Measurements from ENCODE around the gene LVRN. TPM values are rescaled to one million over a fixed set of nuclear protein-coding genes. Genes with fewer than 3 reads are reported as not detected.

The LVRN gene
- total and polyA plus RNA-seq, 5 donors: 0.14 to 1.3 (median 0.25) TPM

DNA sequence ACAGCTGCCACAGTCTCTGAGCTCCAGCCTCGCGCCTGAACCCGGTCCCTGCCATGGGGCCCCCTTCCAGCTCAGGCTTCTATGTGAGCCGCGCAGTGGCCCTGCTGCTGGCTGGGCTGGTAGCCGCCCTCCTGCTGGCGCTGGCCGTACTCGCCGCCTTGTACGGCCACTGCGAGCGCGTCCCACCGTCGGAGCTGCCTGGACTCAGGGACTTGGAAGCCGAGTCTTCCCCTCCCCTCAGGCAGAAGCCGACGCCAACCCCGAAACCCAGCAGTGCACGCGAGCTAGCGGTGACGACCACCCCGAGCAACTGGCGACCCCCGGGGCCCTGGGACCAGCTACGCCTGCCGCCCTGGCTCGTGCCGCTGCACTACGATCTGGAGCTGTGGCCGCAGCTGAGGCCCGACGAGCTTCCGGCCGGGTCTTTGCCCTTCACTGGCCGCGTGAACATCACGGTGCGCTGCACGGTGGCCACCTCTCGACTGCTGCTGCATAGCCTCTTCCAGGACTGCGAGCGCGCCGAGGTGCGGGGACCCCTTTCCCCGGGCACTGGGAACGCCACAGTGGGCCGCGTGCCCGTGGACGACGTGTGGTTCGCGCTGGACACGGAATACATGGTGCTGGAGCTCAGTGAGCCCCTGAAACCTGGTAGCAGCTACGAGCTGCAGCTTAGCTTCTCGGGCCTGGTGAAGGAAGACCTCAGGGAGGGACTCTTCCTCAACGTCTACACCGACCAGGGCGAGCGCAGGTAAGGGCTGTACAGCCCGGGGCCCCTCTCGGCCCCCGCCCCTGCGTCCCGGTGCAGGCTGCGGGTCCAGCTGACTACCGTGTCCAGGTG lies 509 bp downstream of the LVRN start:
- H3K4me3 ChIP-seq (ENCODE audit: low read length): peak overlapping the region; percentile 26
- DNase-seq: peak; percentile 44 to 76 (median 69)
- 3% methylated on average over 71 of the region's 71 CpGs for whole genome bisulfite sequencing

DNA sequence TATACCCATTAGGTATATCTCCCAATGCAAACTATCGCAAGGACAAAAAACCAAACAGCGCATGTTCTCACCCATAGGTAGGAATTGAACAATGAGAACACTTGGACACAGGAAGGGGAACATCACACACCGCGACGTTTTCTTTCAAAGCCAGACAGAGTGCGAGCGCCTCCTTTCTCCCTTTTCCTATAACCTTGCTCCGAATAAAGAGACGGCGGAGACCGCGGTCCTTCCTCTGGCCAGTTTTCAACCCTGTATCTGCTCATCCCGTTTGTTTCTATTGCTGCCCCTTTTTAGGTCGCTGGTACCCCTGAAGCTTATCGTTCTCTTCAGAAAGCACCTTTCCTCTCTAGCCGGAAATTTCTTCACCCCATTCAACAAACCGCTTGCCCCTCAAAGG lies 1.3 kb downstream of the LVRN start:
- no peak overlapping the region for H3K27ac ChIP-seq (ENCODE audit: low read length)
- no peaks in the 10 kb centered on the region for H3K9me3 ChIP-seq (ENCODE audit: control insufficient read depth, low read length)
- H3K4me1 ChIP-seq (ENCODE audit: control insufficient read depth, insufficient read depth, low read length): no peaks in the 10 kb centered on the region
- H3K4me3 ChIP-seq (ENCODE audit: low read length): no peak overlapping the region
- 28% methylated on average over 17 of the region's 17 CpGs for WGBS
- DNase-seq: no peak
- ATAC-seq: no peak
- no peaks in the 10 kb centered on the region for H3K27me3 ChIP-seq (ENCODE audit: control insufficient read depth, insufficient read depth)
- intact Hi-C loops (cut with DNase I): no loop called here

More for the DNA sequence above, 509 bp downstream of the LVRN start:
- intact Hi-C loops (cut with DNase I): no loop called here
- no peaks in the 10 kb centered on the region for H3K4me1 ChIP-seq (ENCODE audit: control insufficient read depth, insufficient read depth, low read length)
- no peak overlapping the region for H3K27ac ChIP-seq (ENCODE audit: low read length)
- no peaks in the 10 kb centered on the region for H3K27me3 ChIP-seq (ENCODE audit: control insufficient read depth, insufficient read depth)
- H3K9me3 ChIP-seq (ENCODE audit: control insufficient read depth, low read length): no peaks in the 10 kb centered on the region
- ATAC-seq: peak; percentile 81 to 83

GRCh38 chr5:115968770-115969169 lies 6.5 kb downstream of the LVRN start:
- no peak for DNase-seq
- intact Hi-C loops (cut with DNase I): no loop called here
- Histone ChIP-seq H3K9me3 (ENCODE audit: control insufficient read depth, low read length) (no peaks in the 10 kb centered on the region), H3K27me3 (ENCODE audit: control insufficient read depth, insufficient read depth) (no peaks in the 10 kb centered on the region), H3K4me3 (ENCODE audit: low read length) (no peak overlapping the region), H3K4me1 (ENCODE audit: control insufficient read depth, insufficient read depth, low read length) (no peaks in the 10 kb centered on the region), H3K27ac (ENCODE audit: low read length) (no peak overlapping the region)
- WGBS: 86% methylated on average over 2 of the region's 2 CpGs
- ATAC-seq: no peak

DNA sequence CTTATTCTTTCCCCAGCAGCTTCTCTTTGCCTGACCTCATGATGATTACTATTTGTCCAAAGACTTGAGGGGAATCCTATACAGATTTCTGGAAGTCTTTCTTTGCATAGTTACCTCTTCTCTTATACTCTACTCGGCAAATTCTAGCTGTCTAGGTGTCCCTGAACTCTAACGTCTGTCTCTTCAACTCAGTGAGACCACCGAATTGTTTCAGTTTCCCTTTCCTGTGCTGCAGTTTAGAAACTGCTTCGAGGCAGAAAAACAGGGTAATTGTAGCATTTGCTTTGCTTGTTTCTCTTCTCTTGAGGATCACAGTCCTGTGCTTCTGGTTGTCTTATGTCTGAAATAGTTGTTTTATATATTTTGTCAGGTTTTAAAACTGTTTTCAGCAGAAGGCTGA lies 14.8 kb downstream of the LVRN start:
- Histone ChIP-seq H3K27me3 (ENCODE audit: control insufficient read depth, insufficient read depth) (no peaks in the 10 kb centered on the region), H3K27ac (ENCODE audit: low read length) (no peak overlapping the region), H3K9me3 (ENCODE audit: control insufficient read depth, low read length) (no peaks in the 10 kb centered on the region), H3K4me3 (ENCODE audit: low read length) (no peak overlapping the region), H3K4me1 (ENCODE audit: control insufficient read depth, insufficient read depth, low read length) (peaks cover 3% of the 10 kb centered on the region)
- no peak for ATAC-seq
- intact Hi-C loops (cut with DNase I): no loop called here
- no peak for DNase-seq
- WGBS: 65% methylated on average over 4 of the region's 4 CpGs

GRCh38 chr5:115977988-115978387 lies 15.7 kb downstream of the LVRN start:
- H3K4me3 ChIP-seq (ENCODE audit: low read length): no peak overlapping the region
- H3K9me3 ChIP-seq (ENCODE audit: control insufficient read depth, low read length): no peaks in the 10 kb centered on the region
- intact Hi-C loops (cut with DNase I): no loop called here
- H3K27ac ChIP-seq (ENCODE audit: low read length): no peak overlapping the region
- peaks cover 3% of the 10 kb centered on the region for H3K4me1 ChIP-seq (ENCODE audit: control insufficient read depth, insufficient read depth, low read length)
- DNase-seq: no peak
- 30% methylated on average over 2 of the region's 2 CpGs for WGBS
- no peaks in the 10 kb centered on the region for H3K27me3 ChIP-seq (ENCODE audit: control insufficient read depth, insufficient read depth)
- ATAC-seq: peak; percentile 69 to 76

DNA sequence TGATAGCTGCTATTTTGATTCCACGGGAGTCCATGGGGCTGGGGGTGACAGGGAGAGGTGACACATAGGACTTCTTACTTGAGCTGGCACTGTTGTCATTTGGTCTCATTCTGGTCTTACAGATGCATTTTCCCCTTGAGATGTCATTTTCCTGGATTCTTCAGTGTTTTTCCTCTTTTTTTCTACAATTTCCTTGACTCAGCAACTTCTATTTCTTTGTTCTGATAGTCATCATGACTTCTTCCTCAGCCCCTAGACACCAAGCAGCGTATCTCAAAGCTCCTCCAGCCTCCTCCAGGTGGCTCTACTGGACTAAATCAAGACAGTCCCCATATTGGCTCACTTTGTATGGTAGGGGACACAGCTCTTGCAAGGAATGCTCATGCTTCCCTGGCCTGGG lies 16.5 kb downstream of the LVRN start:
- H3K4me3 ChIP-seq (ENCODE audit: low read length): no peak overlapping the region
- H3K4me1 ChIP-seq (ENCODE audit: control insufficient read depth, insufficient read depth, low read length): peaks cover 3% of the 10 kb centered on the region
- intact Hi-C loops (cut with DNase I): no loop called here
- peak in 1 of 2 donors; percentile 35 for ATAC-seq
- H3K27me3 ChIP-seq (ENCODE audit: control insufficient read depth, insufficient read depth): no peaks in the 10 kb centered on the region
- no peaks in the 10 kb centered on the region for H3K9me3 ChIP-seq (ENCODE audit: control insufficient read depth, low read length)
- H3K27ac ChIP-seq (ENCODE audit: low read length): peak overlapping the region; percentile 74
- DNase-seq: no peak
- WGBS: 68% methylated on average over 2 of the region's 2 CpGs

- 55% methylated on average over 3 of the region's 3 CpGs for WGBS
Observed at GRCh38 chr5:115979201-115980041, 17.1 kb downstream of the LVRN start.

GRCh38 chr5:115983519-115983918 lies 21.2 kb downstream of the LVRN start:
- ATAC-seq: no peak
- WGBS: 95% methylated on average over 1 of the region's 1 CpG
- H3K27ac ChIP-seq (ENCODE audit: low read length): no peak overlapping the region
- H3K27me3 ChIP-seq (ENCODE audit: control insufficient read depth, insufficient read depth): no peaks in the 10 kb centered on the region
- peaks cover 6% of the 10 kb centered on the region for H3K4me1 ChIP-seq (ENCODE audit: control insufficient read depth, insufficient read depth, low read length)
- no peak overlapping the region for H3K4me3 ChIP-seq (ENCODE audit: low read length)
- DNase-seq: no peak
- no peaks in the 10 kb centered on the region for H3K9me3 ChIP-seq (ENCODE audit: control insufficient read depth, low read length)
- intact Hi-C loops (cut with DNase I): no loop called here

More at GRCh38 chr5:115979201-115980041, 17.1 kb downstream of the LVRN start:
- Histone ChIP-seq H3K4me1 (ENCODE audit: control insufficient read depth, insufficient read depth, low read length) (peaks cover 3% of the 10 kb centered on the region), H3K27me3 (ENCODE audit: control insufficient read depth, insufficient read depth) (no peaks in the 10 kb centered on the region), H3K27ac (ENCODE audit: low read length) (peak overlapping the region; percentile 74), H3K9me3 (ENCODE audit: control insufficient read depth, low read length) (no peaks in the 10 kb centered on the region), H3K4me3 (ENCODE audit: low read length) (no peak overlapping the region)
- intact Hi-C loops (cut with DNase I): no loop called here
- peak; percentile 59 to 77 for ATAC-seq
- no peak for DNase-seq

DNA sequence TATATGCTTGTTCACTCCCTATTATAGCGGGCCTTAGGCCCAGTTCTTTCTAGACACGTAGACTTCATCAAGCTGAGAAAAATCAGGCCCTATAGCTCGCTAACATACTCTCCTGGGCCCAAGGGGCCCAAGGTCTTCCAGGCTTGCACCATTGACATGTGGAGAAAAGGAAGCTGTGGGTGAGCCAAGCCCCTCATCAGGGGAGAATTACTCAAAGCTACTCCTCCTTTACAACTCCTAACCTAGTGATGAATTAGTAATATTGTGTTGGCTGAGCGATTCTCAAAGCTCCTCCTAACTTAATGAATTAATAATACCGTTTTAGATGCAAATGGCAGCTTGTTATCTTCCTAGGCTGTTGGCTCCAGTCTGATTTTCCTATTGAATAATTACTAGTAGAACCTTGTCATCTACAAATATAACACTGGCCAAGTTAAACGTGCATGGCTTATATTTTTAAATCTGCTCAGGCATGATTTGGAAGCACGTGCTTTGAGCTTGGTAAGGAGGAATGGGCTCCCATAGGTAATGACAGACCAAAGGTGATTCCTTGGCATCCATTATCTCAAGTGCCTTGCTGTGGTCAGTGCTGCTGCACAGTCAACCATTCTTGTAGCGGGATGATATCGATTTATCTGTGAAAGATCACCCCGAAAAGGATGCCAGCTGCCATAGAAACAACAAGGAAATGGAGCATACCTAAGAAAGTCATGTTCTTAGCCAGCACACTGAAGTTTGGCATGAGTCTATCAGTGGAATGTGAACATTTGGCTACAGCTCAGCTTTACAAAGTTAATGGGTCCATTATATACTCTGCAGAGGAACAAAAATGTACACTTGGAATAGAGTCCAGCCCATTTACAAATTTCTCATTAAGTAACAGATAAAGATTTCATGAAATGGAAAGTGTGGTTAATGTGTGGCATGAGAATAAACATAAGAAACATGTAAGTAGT lies 23.8 kb downstream of the LVRN start:
- H3K27ac ChIP-seq (ENCODE audit: low read length): no peak overlapping the region
- intact Hi-C loops (cut with DNase I): no loop called here
- ATAC-seq (peak; percentile 74 to 90), DNase-seq (no peak)
- H3K4me1 ChIP-seq (ENCODE audit: control insufficient read depth, insufficient read depth, low read length): peaks cover 3% of the 10 kb centered on the region
- no peaks in the 10 kb centered on the region for H3K9me3 ChIP-seq (ENCODE audit: control insufficient read depth, low read length)
- H3K4me3 ChIP-seq (ENCODE audit: low read length): no peak overlapping the region
- no peaks in the 10 kb centered on the region for H3K27me3 ChIP-seq (ENCODE audit: control insufficient read depth, insufficient read depth)
- 48% methylated on average over 10 of the region's 10 CpGs for WGBS

DNA sequence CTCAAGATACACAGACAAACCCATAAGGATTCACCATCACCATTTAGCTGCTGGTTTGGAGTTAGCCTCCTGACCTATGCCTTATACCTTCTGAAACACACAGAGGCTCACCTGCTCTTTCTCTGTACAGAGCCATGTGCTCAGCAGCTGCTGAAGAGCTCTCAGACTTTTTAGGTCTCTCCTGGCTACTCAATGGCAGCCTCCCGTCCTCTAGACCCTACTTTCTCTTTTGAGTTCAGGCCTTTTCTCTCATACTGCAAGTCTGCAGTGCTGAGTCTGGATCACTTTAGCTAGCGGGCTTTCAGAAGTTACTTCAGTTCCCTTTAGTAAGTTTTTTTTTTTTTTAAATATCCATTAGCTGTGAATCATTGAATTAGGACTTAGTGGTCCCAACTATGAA lies 25.7 kb downstream of the LVRN start:
- ATAC-seq (no peak), DNase-seq (no peak)
- Histone ChIP-seq H3K27ac (ENCODE audit: low read length) (no peak overlapping the region), H3K9me3 (ENCODE audit: control insufficient read depth, low read length) (no peaks in the 10 kb centered on the region), H3K27me3 (ENCODE audit: control insufficient read depth, insufficient read depth) (no peaks in the 10 kb centered on the region), H3K4me1 (ENCODE audit: control insufficient read depth, insufficient read depth, low read length) (peaks cover 3% of the 10 kb centered on the region), H3K4me3 (ENCODE audit: low read length) (no peak overlapping the region)
- intact Hi-C loops (cut with DNase I): no loop called here
- WGBS: 85% methylated on average over 2 of the region's 2 CpGs

Measured in right cardiac atrium (tissue), 5 donors.